WTC11 (cell line): ENCODE measurements around the gene ACTL6A. TPM values are rescaled to one million over a fixed set of nuclear protein-coding genes. Genes with fewer than 3 reads are reported as not detected.

Experiments used
- ATAC-seq: fragments of 200-7000 bp; cut with Tn5 transposase; 2 replicates; pipeline ENCODE4 v1.10.0; 2021; ENCODE audit warnings: mild to moderate bottlenecking, moderate library complexity
- CTCF ChIA-PET: fragments of 300-600 bp; sonication (Branson Sonifier 250); formaldehyde crosslinking; loops from one replicate; lab custom pipeline; 2021; ENCODE audit warnings: antibody characterized with exemption; lab: Charles Lee
- POLR2A ChIA-PET: fragments of 350-600 bp; sonication (Branson Sonifier 250); formaldehyde crosslinking; loops from one replicate; lab custom pipeline; 2021; ENCODE audit warnings: antibody characterized with exemption; lab: Charles Lee
- DNase-seq: peaks from one replicate; pipeline ENCODE4 v3.0.0; 2021; ENCODE audit warnings: low spot score
- H3K27ac Mint-ChIP-seq: 2 replicates; pipeline ENCODE4 v1.8.0; 2021; ENCODE audit warnings: mixed read lengths
- H3K27me3 Mint-ChIP-seq: 2 replicates; pipeline ENCODE4 v1.8.0; 2021; ENCODE audit warnings: low read depth, mild to moderate bottlenecking, moderate library complexity, mixed read lengths
- H3K36me3 Mint-ChIP-seq: 2 replicates; pipeline ENCODE4 v1.8.0; 2021; ENCODE audit warnings: mixed read lengths
- H3K4me1 Mint-ChIP-seq: 2 replicates; pipeline ENCODE4 v1.8.0; 2022; ENCODE audit warnings: mixed read lengths
- H3K4me3 Mint-ChIP-seq: 2 replicates; pipeline ENCODE4 v1.8.0; 2021; ENCODE audit warnings: mild to moderate bottlenecking, moderate library complexity, mixed read lengths
- H3K9me3 Mint-ChIP-seq: 2 replicates; pipeline ENCODE4 v1.8.0; 2021; ENCODE audit warnings: mixed read lengths
- AR ChIP-seq: fragments of 250-450 bp; sonication (Bioruptor Pico); IDR thresholded peaks from 2 replicates; pipeline ENCODE4 v1.9.0; 2021; ENCODE audit warnings: mild to moderate bottlenecking
- ARID4B ChIP-seq: sonication (generic); formaldehyde crosslinking; IDR thresholded peaks from 2 replicates; pipeline ENCODE4 v1.8.0; 2023; ENCODE audit warnings: missing genetic modification reagents, mild to moderate bottlenecking, borderline replicate concordance
- CBFB ChIP-seq: sonication (generic); formaldehyde crosslinking; IDR thresholded peaks from 2 replicates; pipeline ENCODE4 v1.8.1; 2022; ENCODE audit warnings: mild to moderate bottlenecking, low read depth, missing genetic modification reagents
- CREM ChIP-seq: sonication (generic); formaldehyde crosslinking; IDR thresholded peaks from 2 replicates; pipeline ENCODE4 v1.8.1; 2022; ENCODE audit warnings: mild to moderate bottlenecking, missing genetic modification reagents, moderate library complexity
- E2F4 ChIP-seq: sonication (generic); formaldehyde crosslinking; IDR thresholded peaks from 2 replicates; pipeline ENCODE4 v1.8.1; 2022; ENCODE audit warnings: low read depth, mild to moderate bottlenecking, moderate library complexity, missing genetic modification reagents, borderline replicate concordance
- E2F5 ChIP-seq: sonication (generic); formaldehyde crosslinking; IDR thresholded peaks from 2 replicates; pipeline ENCODE4 v1.8.1; 2022; ENCODE audit warnings: mild to moderate bottlenecking, moderate library complexity, missing genetic modification reagents
- FOXP1 ChIP-seq: sonication (generic); formaldehyde crosslinking; IDR thresholded peaks from 2 replicates; pipeline ENCODE4 v1.8.0; 2022; ENCODE audit warnings: missing genetic modification reagents, mild to moderate bottlenecking, moderate library complexity, borderline replicate concordance
- FOXP4 ChIP-seq: sonication (generic); formaldehyde crosslinking; IDR thresholded peaks from 2 replicates; pipeline ENCODE4 v1.8.0; 2022; ENCODE audit warnings: mild to moderate bottlenecking, missing genetic modification reagents
- IRF2 ChIP-seq: sonication (generic); formaldehyde crosslinking; IDR thresholded peaks from 2 replicates; pipeline ENCODE4 v1.8.0; 2022; ENCODE audit warnings: low read depth, missing genetic modification reagents, borderline replicate concordance
- MLX ChIP-seq: sonication (generic); formaldehyde crosslinking; IDR thresholded peaks from 2 replicates; pipeline ENCODE4 v1.8.1; 2023; ENCODE audit warnings: mild to moderate bottlenecking, missing genetic modification reagents, moderate library complexity
- MXD4 ChIP-seq: fragments of 250-450 bp; sonication (Bioruptor Pico); IDR thresholded peaks from 2 replicates; pipeline ENCODE4 v1.8.0; 2021; ENCODE audit warnings: mild to moderate bottlenecking, moderate library complexity, borderline replicate concordance
- NR3C1 ChIP-seq: sonication (generic); formaldehyde crosslinking; conservative IDR thresholded peaks from 2 replicates; pipeline ENCODE4 v1.8.1; 2023; ENCODE audit warnings: low read depth, mild to moderate bottlenecking, missing genetic modification reagents
- PRRX2 ChIP-seq: fragments of 250-450 bp; sonication (Bioruptor Pico); IDR thresholded peaks from 2 replicates; pipeline ENCODE4 v1.8.0; 2021; ENCODE audit warnings: mild to moderate bottlenecking
- RELA ChIP-seq: sonication (generic); formaldehyde crosslinking; IDR thresholded peaks from 2 replicates; pipeline ENCODE4 v1.8.1; 2022; ENCODE audit warnings: missing genetic modification reagents, mild to moderate bottlenecking, borderline replicate concordance
- SMAD3 ChIP-seq: sonication (generic); formaldehyde crosslinking; IDR thresholded peaks from 2 replicates; pipeline ENCODE4 v1.8.0; 2022; ENCODE audit warnings: missing genetic modification reagents, mild to moderate bottlenecking, borderline replicate concordance
- ZNF138 ChIP-seq: sonication (generic); formaldehyde crosslinking; conservative IDR thresholded peaks from 2 replicates; pipeline ENCODE4 v1.8.1; 2022; ENCODE audit warnings: mild to moderate bottlenecking, moderate library complexity, missing genetic modification reagents
- ZNF263 ChIP-seq: sonication (generic); formaldehyde crosslinking; IDR thresholded peaks from 2 replicates; pipeline ENCODE4 v1.8.1; 2022; ENCODE audit warnings: low read depth, mild to moderate bottlenecking, moderate library complexity, missing genetic modification reagents
- ZNF396 ChIP-seq: fragments of 250-450 bp; sonication (Bioruptor Pico); IDR thresholded peaks from 2 replicates; pipeline ENCODE4 v1.8.0; 2021; ENCODE audit warnings: mild to moderate bottlenecking, moderate library complexity, borderline replicate concordance
- total RNA-seq: library from RNA; stranded (reverse); gene quantifications from 3 replicates; pipeline ENCODE4 v1.2.3, GENCODE V29; 2021

ACTL6A gene
- total RNA-seq, 1 experiment from 2014 or later = 82.9 TPM

- H3K9me3 Mint-ChIP-seq = no peaks in the 10 kb centered on the region
- no peaks in the 10 kb centered on the region for H3K27me3 Mint-ChIP-seq
- H3K36me3 Mint-ChIP-seq = peaks cover 11% of the 10 kb centered on the region
- no peak overlapping the region for H3K4me3 Mint-ChIP-seq
- CTCF ChIA-PET = no interaction called here
- no peak overlapping the region for H3K27ac Mint-ChIP-seq
- ATAC-seq = no peak
- POLR2A ChIA-PET = no interaction called here
- TF ChIP-seq CBFB (CRISPR knock-in tag) (no peak), FOXP4 (CRISPR knock-in tag) (no peak), MXD4 (no peak), IRF2 (CRISPR knock-in tag) (no peak), NR3C1 (CRISPR knock-in tag) (no peak), PRRX2 (no peak), ARID4B (no peak)
- peaks cover 4% of the 10 kb centered on the region for H3K4me1 Mint-ChIP-seq
- no peak for DNase-seq
These were observed 46.4 kb downstream of the ACTL6A start for GRCh38 chr3:179608931-179609720.

GRCh38 chr3:179610066-179610465, 47.3 kb downstream of the ACTL6A start:
- no peak for DNase-seq
- no peaks in the 10 kb centered on the region for H3K27me3 Mint-ChIP-seq
- no peak for TF ChIP-seq CREM (CRISPR knock-in tag)
- no peak for TF ChIP-seq MLX (CRISPR knock-in tag)
- no peak for TF ChIP-seq E2F5 (CRISPR knock-in tag)
- no peak for TF ChIP-seq ZNF138
- TF ChIP-seq ZNF263 (CRISPR knock-in tag) = no peak
- CTCF ChIA-PET = interaction anchor here (0.6 kb wide), 1 partner anchor 22 kb away, joined by 3 read pairs; no protein-coding TSS in a partner anchor
- no peaks in the 10 kb centered on the region for H3K9me3 Mint-ChIP-seq
- peaks cover 3% of the 10 kb centered on the region for H3K4me1 Mint-ChIP-seq
- no peak overlapping the region for H3K4me3 Mint-ChIP-seq
- peaks cover 8% of the 10 kb centered on the region for H3K36me3 Mint-ChIP-seq
- no peak for ATAC-seq
- POLR2A ChIA-PET = no interaction called here
- H3K27ac Mint-ChIP-seq = no peak overlapping the region

- TF ChIP-seq E2F4 (CRISPR knock-in tag) (no peak), FOXP1 (CRISPR knock-in tag) (no peak), SMAD3 (CRISPR knock-in tag) (no peak), CBFB (CRISPR knock-in tag) (no peak), ZNF396 (CRISPR knock-in tag) (no peak), AR (CRISPR knock-in tag) (no peak), RELA (no peak)
- TF ChIP-seq, all 79 proteins: peak for 0
- DNase-seq (no peak), ATAC-seq (no peak)
- ChIA-PET CTCF (interaction anchor here (1.7 kb wide), 1 partner anchor 36 kb away, joined by 6 read pairs; no protein-coding TSS in a partner anchor), POLR2A (no interaction called here)
- Mint-ChIP-seq H3K27me3 (no peaks in the 10 kb centered on the region), H3K9me3 (no peaks in the 10 kb centered on the region), H3K27ac (no peak overlapping the region), H3K4me1 (no peaks in the 10 kb centered on the region), H3K4me3 (no peak overlapping the region), H3K36me3 (peaks cover 15% of the 10 kb centered on the region)
These were observed 51.1 kb downstream of the ACTL6A start for GRCh38 chr3:179613807-179614206.
